Fibroblast of the aortic adventitia (primary cell): Measurements from ENCODE around the gene TTC31. TPM values are rescaled to one million over a fixed set of nuclear protein-coding genes. Genes with fewer than 3 reads are reported as not detected.
A peak's percentile ranks its signal among the peaks of the same experiment; 100 is the strongest.

ENCODE experiments used
- DNase-seq: peaks from one replicate; pipeline ENCODE4 v3.0.0-alpha.2; 2010; ENCODE audit warnings: low read depth
- H3K4me3 ChIP-seq: 2 replicates; pipeline ENCODE4 v1.5.1; 2011; ENCODE audit warnings: low read depth, mild to moderate bottlenecking, control low read depth, low read length, moderate library complexity
- CTCF ChIP-seq: IDR thresholded peaks from 2 replicates; pipeline ENCODE4 v1.5.1; 2011; ENCODE audit warnings: mild to moderate bottlenecking, low read length, control low read depth, inconsistent platforms; ENCODE audit not compliant: insufficient read depth
- total RNA-seq: library from RNA; depleted of rRNA; stranded (reverse); fragments of >200 nt; gene quantifications from 2 replicates; pipeline ENCODE4 v1.2.3, GENCODE V29; 2012; ENCODE audit warnings: low replicate concordance

The TTC31 gene
- total RNA-seq, 1 donor, result 16.3 TPM

- DNase-seq, result no peak
- peak overlapping the region; percentile 17 for H3K4me3 ChIP-seq
- TF ChIP-seq CTCF, result no peak
Observed at GRCh38 chr2:74531666-74532065, 48.8 kb downstream of the TTC31 start.

GRCh38 chr2:74532222-74532621 lies 49.3 kb downstream of the TTC31 start:
- DNase-seq, result peak; percentile 72
- peak; percentile 14 for TF ChIP-seq CTCF
- H3K4me3 ChIP-seq, result no peak overlapping the region

GRCh38 chr2:74533464-74533863 lies 50.6 kb downstream of the TTC31 start:
- DNase-seq, result no peak
- no peak overlapping the region for H3K4me3 ChIP-seq
- no peak for TF ChIP-seq CTCF

- H3K4me3 ChIP-seq, result no peak overlapping the region
- TF ChIP-seq CTCF, result no peak
- no peak for DNase-seq
Observed at GRCh38 chr2:74534411-74534810, 51.5 kb downstream of the TTC31 start.

GRCh38 chr2:74535440-74535965 lies 52.6 kb downstream of the TTC31 start:
- no peak for TF ChIP-seq CTCF
- no peak overlapping the region for H3K4me3 ChIP-seq
- DNase-seq, result no peak

GRCh38 chr2:74536166-74536950 lies 53.5 kb downstream of the TTC31 start:
- no peak overlapping the region for H3K4me3 ChIP-seq
- no peak for TF ChIP-seq CTCF
- no peak for DNase-seq
